BLaER1 treated with 17β-estradiol and CSF1 and Interleukin-3, amounts not matched to agents 10 nM and 100 nM (cell line): ENCODE data around the gene PKNOX1.
A peak's percentile ranks its signal among the peaks of the same experiment; 100 is the strongest.
"Not testable (repeated sequence)": the region's sequence is repeated elsewhere in the genome, so short reads cannot be mapped to it uniquely, and the experiment has no call there.

Source experiments
- H3K27ac ChIP-seq, 11 experiments: shearing (Covaris generic); formaldehyde crosslinking; 2 replicates each; pipeline ENCODE4 v1.8.1; 2022
- H3K27me3 ChIP-seq, 11 experiments: shearing (Covaris generic); formaldehyde crosslinking; 2 replicates each; pipeline ENCODE4 v1.8.1; 2022
- H3K36me3 ChIP-seq, 11 experiments: shearing (Covaris generic); formaldehyde crosslinking; 2 replicates each; pipeline ENCODE4 v1.8.1; 2022
- H3K4me1 ChIP-seq, 10 experiments: shearing (Covaris generic); formaldehyde crosslinking; 2 replicates each; pipeline ENCODE4 v1.8.1; 2022
- H3K4me2 ChIP-seq, 11 experiments: shearing (Covaris generic); formaldehyde crosslinking; 2 replicates each; pipeline ENCODE4 v1.8.1; 2022
- H3K4me3 ChIP-seq, 10 experiments: shearing (Covaris generic); formaldehyde crosslinking; 2 replicates each; pipeline ENCODE4 v1.8.1; 2022
- H3K9ac ChIP-seq, 11 experiments: shearing (Covaris generic); formaldehyde crosslinking; 2 replicates each; pipeline ENCODE4 v1.8.1; 2022
- H3K9me3 ChIP-seq, 11 experiments: shearing (Covaris generic); formaldehyde crosslinking; replicated peaks in 1 of 11; 2 replicates each; pipeline ENCODE4 v1.8.1; 2022
- H4K20me1 ChIP-seq, 11 experiments: shearing (Covaris generic); formaldehyde crosslinking; 2 replicates each; pipeline ENCODE4 v1.8.1; 2022
- Cebpa-rat ChIP-seq, 11 experiments: shearing (Covaris generic); IDR thresholded peaks; 2 replicates each; pipeline ENCODE4 v1.8.1; 2022

Gene PKNOX1

DNA sequence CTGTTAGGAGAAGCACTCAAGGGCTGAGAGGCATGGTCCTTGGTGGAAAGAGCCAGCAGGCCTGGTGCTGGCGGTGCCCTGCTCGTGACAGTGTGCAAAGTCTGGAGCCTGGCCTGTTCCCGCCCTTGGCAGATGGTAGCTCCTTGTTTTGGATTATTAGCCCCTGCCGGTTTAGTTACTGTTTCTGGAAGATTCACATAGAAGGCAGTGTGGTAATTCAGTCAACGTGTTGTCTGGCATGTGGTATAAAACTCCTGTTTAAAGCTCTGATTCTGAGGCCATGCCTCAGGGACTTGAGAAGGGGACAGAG, 6.8 kb downstream of the PKNOX1 start:
- Histone ChIP-seq H3K4me1 (peaks cover 26 to 43% (median 35%) of the 10 kb centered on the region in 10 experiments), H3K9me3 (peaks cover 0 to 29% (median 19%) of the 10 kb centered on the region in 11 experiments; a peak in 20 of 22 replicates), H3K4me2 (peak overlapping the region in 7 of 11 experiments; percentile 17 to 80 (median 36); a peak in 12 of 22 replicates), H3K4me3 (no peak overlapping the region), H3K27me3 (no peaks in the 10 kb centered on the region), H3K9ac (0 out of 22 replicates have a peak overlapping the region, but pooled peaks of 1 of the 11 experiments have one; percentile 1), H4K20me1 (peaks cover 0 to 74% (median 21%) of the 10 kb centered on the region in 11 experiments; a peak in 13 of 22 replicates), H3K27ac (no peak overlapping the region), H3K36me3 (peaks cover 6 to 43% (median 33%) of the 10 kb centered on the region in 11 experiments)
- TF ChIP-seq Cebpa-rat (IDR thresholded peaks at IDR 0.05): no peak

DNA sequence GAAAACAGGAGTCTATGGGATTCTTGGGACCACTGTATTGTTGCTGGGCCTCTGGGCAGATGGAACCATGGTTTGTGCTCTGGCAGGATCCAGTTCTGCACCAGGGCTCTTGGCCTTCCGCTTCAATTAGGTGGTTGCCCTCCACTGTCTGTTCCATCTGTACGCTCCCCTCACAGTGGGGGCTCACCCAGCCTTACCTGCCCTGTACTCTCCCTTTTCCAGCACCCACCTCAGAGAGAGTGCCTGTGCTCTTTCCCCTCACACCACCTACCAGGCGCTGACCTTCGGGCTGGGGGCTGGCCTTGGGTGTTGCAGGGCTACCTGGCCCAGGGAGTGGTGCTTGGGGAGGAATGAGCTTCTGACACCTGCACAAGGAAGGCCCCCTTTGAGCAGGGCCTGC, 7.5 kb downstream of the PKNOX1 start:
- Histone ChIP-seq H3K36me3 (peaks cover 6 to 38% (median 28%) of the 10 kb centered on the region in 11 experiments), H3K4me2 (peak overlapping the region in 2 of 11 experiments; percentile 16 to 80; a peak in 3 of 22 replicates), H3K4me1 (peaks cover 22 to 38% (median 33%) of the 10 kb centered on the region in 10 experiments), H3K4me3 (no peak overlapping the region), H3K9me3 (peaks cover 0 to 22% (median 12%) of the 10 kb centered on the region in 11 experiments; a peak in 20 of 22 replicates), H3K27me3 (no peaks in the 10 kb centered on the region), H3K27ac (no peak overlapping the region; a peak in 1 of 22 replicates), H3K9ac (no peak overlapping the region), H4K20me1 (peaks cover 0 to 77% (median 27%) of the 10 kb centered on the region in 11 experiments; a peak in 13 of 22 replicates)
- no peak for TF ChIP-seq Cebpa-rat (IDR thresholded peaks at IDR 0.05)

- no peak for TF ChIP-seq Cebpa-rat (IDR thresholded peaks at IDR 0.05)
- Histone ChIP-seq H3K9ac (no peak overlapping the region), H3K4me1 (peaks cover 22 to 38% (median 32%) of the 10 kb centered on the region in 10 experiments), H3K36me3 (peaks cover 6 to 25% (median 16%) of the 10 kb centered on the region in 11 experiments; a peak in 20 of 22 replicates), H3K27me3 (no peaks in the 10 kb centered on the region), H3K9me3 (peaks cover 0 to 10% (median 0%) of the 10 kb centered on the region in 11 experiments; a peak in 10 of 22 replicates), H4K20me1 (peaks cover 0 to 78% (median 27%) of the 10 kb centered on the region in 11 experiments; a peak in 13 of 22 replicates), H3K4me2 (peak overlapping the region in 3 of 11 experiments; percentile 15 to 31 (median 20); a peak in 2 of 22 replicates), H3K4me3 (no peak overlapping the region), H3K27ac (no peak overlapping the region)
Observed at GRCh38 chr21:42983103-42983502, 8.7 kb downstream of the PKNOX1 start.

- TF ChIP-seq Cebpa-rat (IDR thresholded peaks at IDR 0.05): no peak
- no peak overlapping the region for H3K4me3 ChIP-seq
- no peak overlapping the region for H3K27ac ChIP-seq
- H3K9ac ChIP-seq: no peak overlapping the region
- H3K4me2 ChIP-seq: no peak overlapping the region
- peaks cover 5 to 18% (median 11%) of the 10 kb centered on the region in 11 experiments; a peak in 20 of 22 replicates for H3K36me3 ChIP-seq
- peaks cover 25 to 43% (median 36%) of the 10 kb centered on the region in 10 experiments for H3K4me1 ChIP-seq
- H4K20me1 ChIP-seq: peaks cover 0 to 85% (median 33%) of the 10 kb centered on the region in 11 experiments; a peak in 13 of 22 replicates
- peaks cover 0 to 4% (median 0%) of the 10 kb centered on the region in 11 experiments; a peak in 4 of 22 replicates for H3K9me3 ChIP-seq
- no peaks in the 10 kb centered on the region for H3K27me3 ChIP-seq
Observed at GRCh38 chr21:42983869-42984268, 9.5 kb downstream of the PKNOX1 start.

DNA sequence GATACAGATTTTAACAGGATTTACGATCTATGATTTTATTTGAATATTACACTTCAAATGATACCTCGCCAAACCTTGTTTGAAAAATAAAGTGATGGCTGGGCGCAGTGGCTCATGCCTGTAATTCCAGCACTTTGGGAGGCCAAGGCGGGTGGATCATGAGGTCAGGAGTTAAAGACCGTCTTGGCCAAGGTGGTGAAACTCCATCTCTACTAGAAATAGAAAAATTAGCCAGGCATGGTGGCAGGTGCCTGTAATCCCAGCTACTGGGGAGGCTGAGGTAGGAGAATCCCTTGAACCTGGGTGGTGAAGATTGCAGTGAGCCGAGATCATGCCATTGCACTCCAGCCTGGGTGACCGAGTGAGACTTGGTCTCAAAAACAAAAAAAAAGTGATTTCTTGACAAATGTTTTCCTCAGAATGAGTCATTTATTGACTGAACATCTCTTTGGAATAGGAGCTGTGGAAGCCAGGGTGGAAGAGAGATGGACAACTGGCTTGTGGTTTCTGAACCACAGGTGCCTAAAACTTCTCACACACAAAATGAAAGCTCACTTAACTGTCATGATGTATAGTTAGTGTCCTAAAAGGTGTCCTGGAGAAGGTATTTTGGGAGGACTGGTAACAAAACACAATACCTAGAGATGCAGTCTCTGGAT, 11.9 kb downstream of the PKNOX1 start:
- H3K4me1 ChIP-seq: peaks cover 19 to 50% (median 37%) of the 10 kb centered on the region in 10 experiments
- no peak overlapping the region for H3K4me2 ChIP-seq
- peaks cover 0 to 90% (median 21%) of the 10 kb centered on the region in 11 experiments; a peak in 14 of 22 replicates for H4K20me1 ChIP-seq
- no peak for TF ChIP-seq Cebpa-rat (IDR thresholded peaks at IDR 0.05)
- H3K9ac ChIP-seq: no peak overlapping the region
- H3K4me3 ChIP-seq: no peak overlapping the region
- H3K36me3 ChIP-seq: peaks cover 0 to 8% (median 5%) of the 10 kb centered on the region in 11 experiments; a peak in 7 of 22 replicates
- H3K27ac ChIP-seq: no peak overlapping the region
- no peaks in the 10 kb centered on the region for H3K9me3 ChIP-seq
- H3K27me3 ChIP-seq: no peaks in the 10 kb centered on the region

DNA sequence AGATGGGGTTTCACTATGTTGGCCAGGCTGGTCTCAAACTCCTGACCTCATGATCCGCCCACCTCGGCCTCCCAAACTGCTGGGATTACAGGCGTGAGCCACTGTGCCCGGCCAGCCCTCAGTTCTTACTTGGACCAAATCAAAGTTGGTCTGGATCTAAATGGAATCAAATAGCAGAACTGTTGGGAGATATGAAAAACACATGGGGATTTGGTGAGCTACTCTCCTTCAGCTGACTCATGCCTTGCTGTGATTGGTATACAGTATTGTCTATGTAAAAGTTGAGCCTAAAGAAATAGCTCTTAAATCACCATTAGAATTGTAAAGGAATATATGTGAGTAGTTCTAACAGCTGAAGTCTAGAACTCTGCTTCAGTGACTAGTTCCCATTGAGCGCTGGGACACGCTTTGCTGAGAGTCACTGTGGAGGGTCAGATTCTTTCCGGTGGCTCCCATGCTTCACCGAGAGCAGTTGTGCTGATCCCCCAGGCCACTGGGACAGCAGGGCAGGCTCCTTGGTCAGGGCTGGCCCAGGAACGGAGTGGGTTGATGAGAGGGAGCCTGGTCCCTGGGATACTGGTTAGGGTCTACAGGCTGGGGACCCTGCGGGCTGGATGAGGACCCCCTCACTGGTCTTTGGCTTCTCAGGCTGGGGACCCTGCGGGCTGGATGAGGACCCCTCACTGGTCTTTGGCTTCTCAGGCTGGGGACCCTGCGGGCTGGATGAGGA, 14.0 kb downstream of the PKNOX1 start:
- H3K27ac ChIP-seq: peak overlapping the region in 1 of 11 experiments; percentile 37; a peak in 2 of 22 replicates
- H3K27me3 ChIP-seq: no peaks in the 10 kb centered on the region
- H3K9me3 ChIP-seq: no peaks in the 10 kb centered on the region
- H3K9ac ChIP-seq: no peak overlapping the region
- H3K4me2 ChIP-seq: no peak overlapping the region
- TF ChIP-seq Cebpa-rat (IDR thresholded peaks at IDR 0.05): no peak
- H3K36me3 ChIP-seq: peaks cover 0 to 14% (median 3%) of the 10 kb centered on the region in 11 experiments; a peak in 9 of 22 replicates
- H3K4me3 ChIP-seq: no peak overlapping the region
- H3K4me1 ChIP-seq: peaks cover 31 to 59% (median 46%) of the 10 kb centered on the region in 10 experiments
- peaks cover 0 to 89% (median 18%) of the 10 kb centered on the region in 11 experiments; a peak in 13 of 22 replicates for H4K20me1 ChIP-seq

- H3K27me3 ChIP-seq: not testable (repeated sequence)
Observed at GRCh38 chr21:42989370-42989769, 15.0 kb downstream of the PKNOX1 start.

DNA sequence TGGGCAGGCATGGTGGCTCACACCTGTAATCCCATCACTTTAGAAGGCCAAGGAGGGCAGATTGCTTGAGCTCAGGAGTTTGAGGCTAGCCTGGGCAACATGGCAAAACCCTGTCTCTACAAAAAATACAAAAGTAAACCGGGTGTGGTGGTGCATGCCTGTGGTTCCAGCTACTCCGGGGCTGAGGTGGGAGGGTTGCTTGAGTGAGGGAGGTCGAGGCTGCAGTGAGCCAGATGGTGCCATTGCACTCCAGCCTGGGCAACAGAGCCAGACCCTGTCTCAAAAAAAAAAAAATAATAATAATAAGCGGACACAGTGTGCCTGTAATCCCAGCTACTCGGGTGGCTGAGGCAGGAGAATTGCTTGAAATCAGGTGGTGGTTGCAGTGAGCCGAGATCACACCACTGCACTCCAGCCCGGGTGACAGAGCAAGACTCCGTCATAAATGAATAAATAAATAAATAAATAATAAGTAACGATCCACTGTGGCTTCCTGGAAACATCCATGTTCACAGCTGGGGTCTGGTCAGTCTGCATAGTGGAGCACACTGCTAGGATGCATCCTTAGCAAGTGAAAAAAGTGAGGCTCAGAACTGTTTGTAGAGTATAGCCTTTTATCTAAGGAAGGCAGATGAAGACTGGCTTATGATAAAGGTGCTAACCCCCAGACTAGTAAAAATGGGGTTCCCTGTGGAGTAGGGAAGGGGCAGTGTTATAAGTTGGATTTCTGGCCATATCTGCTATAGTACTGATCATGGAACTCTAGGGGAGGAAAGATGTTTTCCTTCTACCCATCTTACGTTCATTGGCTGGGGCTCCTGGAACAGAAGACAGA, 15.7 kb downstream of the PKNOX1 start:
- no peaks in the 10 kb centered on the region for H3K9me3 ChIP-seq
- peak overlapping the region in 10 of 11 experiments; percentile 44 to 77 (median 60); a peak in 19 of 22 replicates for H3K4me2 ChIP-seq
- no peak for TF ChIP-seq Cebpa-rat (IDR thresholded peaks at IDR 0.05)
- peaks cover 0 to 14% (median 6%) of the 10 kb centered on the region in 11 experiments; a peak in 8 of 22 replicates for H3K36me3 ChIP-seq
- peaks cover 0 to 74% (median 18%) of the 10 kb centered on the region in 11 experiments; a peak in 13 of 22 replicates for H4K20me1 ChIP-seq
- H3K4me1 ChIP-seq: peaks cover 31 to 59% (median 46%) of the 10 kb centered on the region in 10 experiments
- no peak overlapping the region for H3K4me3 ChIP-seq
- no peaks in the 10 kb centered on the region for H3K27me3 ChIP-seq
- no peak overlapping the region for H3K9ac ChIP-seq
- peak overlapping the region in 4 of 11 experiments; percentile 70 to 79 (median 75); a peak in 5 of 22 replicates for H3K27ac ChIP-seq

More at GRCh38 chr21:42989370-42989769, 15.0 kb downstream of the PKNOX1 start:
- H3K4me3 ChIP-seq, H3K9me3 ChIP-seq, H3K9ac ChIP-seq: not testable (repeated sequence)
- peaks cover 31 to 59% (median 46%) of the 10 kb centered on the region in 10 experiments for H3K4me1 ChIP-seq
- peaks cover 0 to 80% (median 18%) of the 10 kb centered on the region in 11 experiments; a peak in 13 of 22 replicates for H4K20me1 ChIP-seq
- peaks cover 0 to 14% (median 4%) of the 10 kb centered on the region in 11 experiments; a peak in 9 of 22 replicates for H3K36me3 ChIP-seq
- peak overlapping the region in 1 of 11 experiments; percentile 79; a peak in 1 of 22 replicates for H3K27ac ChIP-seq
- peak overlapping the region in 4 of 11 experiments; percentile 50 to 76 (median 58); a peak in 5 of 22 replicates for H3K4me2 ChIP-seq
